Cardiac muscle cell (in vitro differentiated cells and primary cell): Measurements from ENCODE around the gene ZBTB8OS. TPM values are rescaled to one million over a fixed set of nuclear protein-coding genes. Genes with fewer than 3 reads are reported as not detected.
"Not testable (repeated sequence)": the region's sequence is repeated elsewhere in the genome, so short reads cannot be mapped to it uniquely, and the experiment has no call there.

ENCODE experiments used
- DNase-seq, 2 donors: peaks; one replicate each; pipeline versions ENCODE4 v3.0.0 to v3.0.0-alpha.2; 2010 to 2017; ENCODE audit warnings: low read depth in 1 of 2, low spot score in 1 of 2
- H3K27ac ChIP-seq: fragments of 200-600 bp; sonication (generic); 2 replicates; pipeline ENCODE4 v1.5.1; 2016
- H3K27me3 ChIP-seq: fragments of 200-600 bp; sonication (generic); 2 replicates; pipeline ENCODE4 v1.6.0; 2016; ENCODE audit warnings: control low read depth
- H3K36me3 ChIP-seq: fragments of 200-600 bp; sonication (generic); 2 replicates; pipeline ENCODE4 v1.5.1; 2016; ENCODE audit warnings: control low read depth
- H3K4me1 ChIP-seq: fragments of 200-600 bp; sonication (generic); 2 replicates; pipeline ENCODE4 v1.8.1; 2017; ENCODE audit warnings: low read depth, mild to moderate bottlenecking, mixed run types
- H3K4me3 ChIP-seq: fragments of 200-600 bp; sonication (generic); 2 replicates; pipeline ENCODE4 v1.5.1; 2016; ENCODE audit warnings: mild to moderate bottlenecking
- H3K9me3 ChIP-seq: fragments of 200-600 bp; sonication (generic); 2 replicates; pipeline ENCODE4 v1.5.1; 2017; ENCODE audit warnings: low read depth, mild to moderate bottlenecking, control low read depth
- CTCF ChIP-seq: IDR thresholded peaks from 2 replicates; pipeline ENCODE4 v1.5.1; 2012; ENCODE audit warnings: low read depth, mild to moderate bottlenecking, low read length
- polyA plus RNA-seq: library from polyadenylated mRNA; unstranded; fragments of >200 nt; fragmentation: Nextera tagmentation; extraction: Ambion mirVana; gene quantifications from 2 replicates; pipeline ENCODE4 v1.2.1, GENCODE V29; 2016
- total RNA-seq: library from RNA; depleted of rRNA; stranded (reverse); fragments of >200 nt; gene quantifications from 2 replicates; pipeline ENCODE4 v1.2.3, GENCODE V29; 2016

The ZBTB8OS gene
- total RNA-seq = 31.7 and 37.1 TPM in 2 replicates
- 52.0 and 66.8 TPM in 2 replicates for polyA plus RNA-seq

DNA sequence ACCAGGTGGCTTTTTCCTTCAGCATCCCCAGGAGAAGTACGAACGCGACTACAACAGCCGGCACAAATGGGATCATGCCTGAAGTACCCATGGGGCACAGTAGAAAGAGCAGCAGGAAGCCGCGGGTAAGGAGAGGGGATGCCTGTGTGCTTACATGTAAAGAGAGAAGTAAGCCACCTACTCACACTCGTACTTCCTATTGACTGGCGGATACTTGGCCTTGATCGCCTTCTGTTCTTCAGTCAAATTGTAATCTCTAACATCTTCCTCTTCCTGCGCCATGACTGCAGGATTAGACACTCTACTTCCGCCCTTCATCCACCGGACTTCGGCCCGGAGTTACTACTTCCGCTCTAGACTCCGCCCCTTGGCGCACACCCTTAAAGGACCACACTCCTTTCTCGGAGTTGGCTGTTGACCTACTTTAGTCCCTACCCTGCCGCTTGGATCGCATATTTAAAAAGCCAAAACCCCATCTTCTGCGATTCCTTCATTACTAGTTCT lies at the start of gene ZBTB8OS:
TSS of gene ZBTB8OS (minus strand) at position 303 of the 504 bp plus-strand sequence. CDS start at position 282, 21 bp downstream.
- peak; percentile 93 to 95 for DNase-seq
- Histone ChIP-seq H3K27me3 (no peaks in the 10 kb centered on the region), H3K27ac (peak within 1 kb of the TSS; percentile 99), H3K9me3 (no peaks in the 10 kb centered on the region), H3K4me1 (no peaks in the 10 kb centered on the region), H3K36me3 (peaks cover 24% of the 10 kb centered on the region), H3K4me3 (peak within 1 kb of the TSS; percentile 85)
- TF ChIP-seq CTCF = no peak

GRCh38 chr1:32696996-32697395 lies 46.6 kb upstream of the ZBTB8OS start:
- not testable (repeated sequence) for H3K27ac ChIP-seq, H3K27me3 ChIP-seq, H3K4me3 ChIP-seq, H3K36me3 ChIP-seq, DNase-seq, H3K4me1 ChIP-seq, H3K9me3 ChIP-seq

DNA sequence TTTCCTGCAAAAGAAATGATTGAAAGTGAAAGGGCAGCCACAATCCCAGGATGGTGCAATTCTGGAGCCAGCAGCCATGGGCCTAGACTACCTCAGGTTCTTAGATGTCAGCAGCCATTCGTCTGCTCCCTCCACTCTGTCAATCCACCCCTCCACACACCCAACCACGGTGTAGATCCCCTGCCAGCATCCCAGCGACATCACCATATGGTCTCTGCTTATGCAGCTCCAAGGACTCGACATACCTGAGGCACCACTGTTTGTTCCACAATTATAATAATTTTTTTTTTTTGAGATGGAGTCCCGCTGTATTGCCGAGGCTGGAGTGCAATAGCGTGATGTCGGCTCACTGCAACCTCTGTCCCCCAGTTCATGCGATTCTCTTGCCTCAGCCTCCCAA lies 45.7 kb upstream of the ZBTB8OS start:
- DNase-seq = no peak
- TF ChIP-seq CTCF = no peak
- Histone ChIP-seq H3K27ac (no peak overlapping the region), H3K27me3 (no peaks in the 10 kb centered on the region), H3K4me1 (no peaks in the 10 kb centered on the region), H3K9me3 (no peaks in the 10 kb centered on the region), H3K36me3 (no peaks in the 10 kb centered on the region), H3K4me3 (no peak overlapping the region)

DNA sequence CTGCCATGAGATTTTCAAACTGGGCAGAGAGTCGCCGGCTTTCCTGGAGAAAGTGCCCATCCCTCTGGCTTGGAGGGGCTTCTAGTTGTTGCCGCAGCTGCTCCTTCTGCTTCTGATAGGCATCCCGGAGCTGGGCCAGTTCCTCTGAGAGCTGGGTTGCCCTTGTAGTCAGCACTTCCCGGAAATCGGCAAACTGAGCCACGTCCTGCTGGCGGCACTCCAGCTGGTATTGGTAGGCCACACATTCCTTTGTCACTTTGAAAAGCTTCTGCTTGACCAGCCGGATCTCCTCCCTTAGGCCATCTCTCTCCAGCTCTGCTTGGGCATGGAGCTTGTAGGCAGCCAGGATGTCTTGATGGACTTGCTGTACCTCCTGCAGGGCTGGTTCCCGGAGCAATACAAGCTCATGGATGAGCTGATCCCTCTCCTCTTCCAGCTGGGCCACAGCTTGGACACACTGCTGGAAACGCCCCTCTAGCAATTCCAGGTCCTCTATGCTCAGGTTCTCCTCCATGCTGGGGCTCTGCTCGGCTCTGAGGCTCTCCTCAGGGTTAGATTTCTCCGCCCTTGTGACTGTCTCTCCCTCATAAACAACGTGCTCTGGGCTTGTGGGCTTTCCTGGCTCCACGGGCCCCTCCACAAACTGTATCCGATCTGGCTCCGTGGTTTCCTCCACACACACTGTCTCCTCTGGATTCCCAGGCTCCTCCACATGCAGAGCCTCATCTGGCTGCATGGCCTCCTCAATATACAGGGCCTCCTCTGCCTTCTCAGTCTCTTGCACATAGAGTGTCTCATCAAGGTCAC lies 45.0 kb upstream of the ZBTB8OS start:
- Histone ChIP-seq H3K9me3 (no peaks in the 10 kb centered on the region), H3K27me3 (no peaks in the 10 kb centered on the region), H3K27ac (no peak overlapping the region), H3K4me3 (no peak overlapping the region), H3K36me3 (no peaks in the 10 kb centered on the region), H3K4me1 (no peaks in the 10 kb centered on the region)
- DNase-seq = peak in 1 of 2 donors; percentile 86
- TF ChIP-seq CTCF = no peak

DNA sequence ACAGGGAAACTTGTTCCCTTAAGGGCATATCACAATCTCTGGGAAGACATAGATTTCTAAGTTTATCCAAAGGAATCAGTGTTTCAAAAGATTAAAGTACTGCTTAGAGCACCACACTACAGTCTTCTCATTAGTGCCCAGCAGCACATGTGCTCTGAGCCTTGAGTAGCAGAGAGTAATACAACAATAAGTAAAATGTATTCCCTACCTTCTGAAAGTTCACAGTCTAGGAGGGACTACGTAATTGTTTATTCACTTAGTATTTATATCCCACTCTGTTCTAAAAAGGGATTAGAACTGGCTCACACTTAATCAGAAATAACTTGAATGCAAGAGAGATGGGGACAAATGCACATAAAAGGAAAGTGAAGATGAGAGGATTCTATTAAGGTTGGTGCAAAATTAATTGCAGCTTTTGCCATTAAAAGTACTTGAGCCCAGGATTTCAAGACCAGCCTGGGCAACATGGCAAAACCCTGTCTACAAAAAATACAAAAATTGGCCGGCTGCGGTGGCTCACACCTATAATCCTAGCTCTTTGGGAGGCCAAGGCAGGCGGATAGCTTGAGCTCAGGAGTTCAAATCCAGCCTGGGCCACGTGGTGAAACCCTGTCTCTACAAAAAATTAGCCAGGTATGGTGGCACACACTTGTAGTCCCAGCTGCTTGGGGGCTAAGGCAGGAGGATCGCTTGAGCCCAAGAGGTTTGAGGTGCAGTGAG lies 43.3 kb upstream of the ZBTB8OS start:
- Histone ChIP-seq H3K27ac (no peak overlapping the region), H3K27me3 (no peaks in the 10 kb centered on the region), H3K9me3 (no peaks in the 10 kb centered on the region), H3K4me1 (no peaks in the 10 kb centered on the region), H3K36me3 (no peaks in the 10 kb centered on the region), H3K4me3 (no peak overlapping the region)
- TF ChIP-seq CTCF = no peak
- DNase-seq = no peak

DNA sequence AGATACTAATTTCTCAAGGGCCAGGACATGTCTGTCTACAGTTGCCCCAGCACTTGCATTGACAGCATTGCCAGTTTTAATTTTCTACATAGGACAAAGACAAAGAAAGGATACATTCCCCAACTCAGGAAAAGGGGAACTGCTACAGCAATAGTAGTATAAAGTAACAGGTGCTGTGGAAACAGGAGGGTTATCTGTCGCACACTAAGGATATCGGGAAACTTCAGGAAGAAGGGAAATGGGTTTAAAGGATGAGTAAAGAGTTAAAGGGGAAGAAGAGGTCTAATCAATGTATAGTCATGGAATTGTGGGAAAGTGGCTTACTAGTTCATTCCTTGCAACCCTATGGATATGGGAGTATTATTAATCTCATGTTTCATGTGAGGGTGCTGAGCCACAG lies 36.0 kb upstream of the ZBTB8OS start:
- Histone ChIP-seq H3K27ac (peak overlapping the region; percentile 14), H3K27me3 (no peaks in the 10 kb centered on the region), H3K9me3 (no peaks in the 10 kb centered on the region), H3K36me3 (peaks cover 25% of the 10 kb centered on the region), H3K4me1 (no peaks in the 10 kb centered on the region), H3K4me3 (no peak overlapping the region)
- DNase-seq = no peak
- no peak for TF ChIP-seq CTCF
